Hepatocyte (in vitro differentiated cells): ENCODE data around the gene TASP1. TPM values are rescaled to one million over a fixed set of nuclear protein-coding genes. Genes with fewer than 3 reads are reported as not detected.
A peak's percentile ranks its signal among the peaks of the same experiment; 100 is the strongest.

ENCODE experiments used
- DNase-seq: peaks from one replicate; pipeline ENCODE4 v3.0.0-alpha.2; 2016; ENCODE audit warnings: low spot score
- H2AFZ ChIP-seq: fragments of 200-600 bp; sonication (generic); 2 replicates; pipeline ENCODE4 v1.6.0; 2016; ENCODE audit warnings: antibody characterized with exemption, mild to moderate bottlenecking
- H3K27ac ChIP-seq: fragments of 200-600 bp; sonication (generic); 2 replicates; pipeline ENCODE4 v1.5.1; 2016; ENCODE audit warnings: mild to moderate bottlenecking
- H3K27me3 ChIP-seq: fragments of 200-600 bp; sonication (generic); 2 replicates; pipeline ENCODE4 v1.6.1; 2016
- H3K36me3 ChIP-seq: fragments of 200-600 bp; sonication (generic); replicated peaks from 2 replicates; pipeline ENCODE4 v1.5.1; 2016; ENCODE audit warnings: low read depth; ENCODE audit not compliant: insufficient read depth
- H3K4me1 ChIP-seq: fragments of 200-600 bp; sonication (generic); 2 replicates; pipeline ENCODE4 v1.5.1; 2016; ENCODE audit warnings: mild to moderate bottlenecking, moderate library complexity; ENCODE audit not compliant: insufficient read depth
- H3K4me2 ChIP-seq: fragments of 200-600 bp; sonication (generic); 2 replicates; pipeline ENCODE4 v1.6.0; 2016
- H3K4me3 ChIP-seq: fragments of 200-600 bp; sonication (generic); 2 replicates; pipeline ENCODE4 v1.5.1; 2016; ENCODE audit warnings: mild to moderate bottlenecking
- H3K79me2 ChIP-seq: fragments of 200-600 bp; sonication (generic); 2 replicates; pipeline ENCODE4 v1.6.0; 2017; ENCODE audit warnings: mild to moderate bottlenecking
- H3K9me2 ChIP-seq: fragments of 200-600 bp; sonication (generic); replicated peaks from 2 replicates; pipeline ENCODE4 v1.6.0; 2017; ENCODE audit warnings: mild to moderate bottlenecking; ENCODE audit not compliant: insufficient read depth
- H3K9me3 ChIP-seq: fragments of 200-600 bp; sonication (generic); 2 replicates; pipeline ENCODE4 v1.5.1; 2016; ENCODE audit warnings: low read depth, mild to moderate bottlenecking
- H4K20me1 ChIP-seq: fragments of 200-600 bp; sonication (generic); 2 replicates; pipeline ENCODE4 v1.6.0; 2016; ENCODE audit warnings: mild to moderate bottlenecking; ENCODE audit not compliant: insufficient read depth, poor library complexity, severe bottlenecking
- CTCF ChIP-seq: fragments of 200-600 bp; sonication (generic); IDR thresholded peaks from 2 replicates; pipeline ENCODE4 v1.5.1; 2016; ENCODE audit warnings: antibody characterized with exemption, mild to moderate bottlenecking; ENCODE audit not compliant: poor library complexity
- EZH2 ChIP-seq: fragments of 200-600 bp; sonication (generic); IDR thresholded peaks from 2 replicates; pipeline ENCODE4 v1.6.1; 2016; ENCODE audit warnings: antibody characterized with exemption, mild to moderate bottlenecking, borderline replicate concordance
- EZH2phosphoT487 ChIP-seq: fragments of 200-600 bp; sonication (generic); IDR thresholded peaks from one replicate; pipeline ENCODE4 v1.6.1; 2018; ENCODE audit warnings: antibody characterized with exemption, mild to moderate bottlenecking, low read depth, moderate library complexity; ENCODE audit not compliant: unreplicated experiment, severe bottlenecking
- WGBS: methylation state at CpG from one replicate; pipeline ENCODE4 v1.1.6; 2016; ENCODE audit warnings: low lambda C conversion rate; ENCODE audit errors: missing lambda C conversion rate; 5-methylcytosine and 5-hydroxymethylcytosine counted together
- polyA plus RNA-seq: library from polyadenylated mRNA; unstranded; fragments of >200 nt; fragmentation: Nextera tagmentation; extraction: Ambion mirVana; gene quantifications from 2 replicates; pipeline ENCODE4 v1.2.1, GENCODE V29; 2016
- total RNA-seq: library from RNA; depleted of rRNA; stranded (reverse); fragments of >200 nt; gene quantifications from 2 replicates; pipeline ENCODE4 v1.2.3, GENCODE V29; 2014

TASP1 gene
- total and polyA plus RNA-seq, 2 experiments from 2014 or later, result 11.1 to 12.9 TPM

GRCh38 chr20:13430346-13431002 is 208.3 kb downstream of the TASP1 start:
- no peak overlapping the region for H3K27ac ChIP-seq
- H3K4me2 ChIP-seq, result no peak overlapping the region
- no peak overlapping the region for H3K4me3 ChIP-seq
- H3K79me2 ChIP-seq, result no peaks in the 10 kb centered on the region
- 82% methylated on average over 9 of the region's 9 CpGs for WGBS
- H4K20me1 ChIP-seq, result no peaks in the 10 kb centered on the region
- no peaks in the 10 kb centered on the region for H3K9me2 ChIP-seq
- DNase-seq, result peak; percentile 32
- no peaks in the 10 kb centered on the region for H3K9me3 ChIP-seq
- H2AFZ ChIP-seq, result no peak overlapping the region
- H3K36me3 ChIP-seq, result no peaks in the 10 kb centered on the region
- H3K4me1 ChIP-seq, result peaks cover 11% of the 10 kb centered on the region
- TF ChIP-seq EZH2phosphoT487 (no peak), CTCF (no peak), EZH2 (no peak)
- no peaks in the 10 kb centered on the region for H3K27me3 ChIP-seq

- peaks cover 13% of the 10 kb centered on the region for H3K4me1 ChIP-seq
- no peaks in the 10 kb centered on the region for H3K9me3 ChIP-seq
- no peak overlapping the region for H3K4me3 ChIP-seq
- H3K27me3 ChIP-seq, result no peaks in the 10 kb centered on the region
- no peaks in the 10 kb centered on the region for H3K79me2 ChIP-seq
- DNase-seq, result no peak
- no peaks in the 10 kb centered on the region for H3K36me3 ChIP-seq
- no peak overlapping the region for H2AFZ ChIP-seq
- 90% methylated on average over 1 of the region's 1 CpG for WGBS
- H3K4me2 ChIP-seq, result no peak overlapping the region
- no peaks in the 10 kb centered on the region for H4K20me1 ChIP-seq
- TF ChIP-seq CTCF (no peak), EZH2phosphoT487 (no peak), EZH2 (no peak)
- H3K27ac ChIP-seq, result no peak overlapping the region
- no peaks in the 10 kb centered on the region for H3K9me2 ChIP-seq
Observed at GRCh38 chr20:13428684-13429083, 210.0 kb downstream of the TASP1 start.

- Histone ChIP-seq H3K4me2 (no peak overlapping the region), H4K20me1 (no peaks in the 10 kb centered on the region), H3K9me3 (no peaks in the 10 kb centered on the region), H3K4me1 (peaks cover 13% of the 10 kb centered on the region), H3K4me3 (no peak overlapping the region), H3K27ac (no peak overlapping the region), H3K36me3 (no peaks in the 10 kb centered on the region), H2AFZ (no peak overlapping the region), H3K9me2 (no peaks in the 10 kb centered on the region), H3K79me2 (no peaks in the 10 kb centered on the region), H3K27me3 (no peaks in the 10 kb centered on the region)
- TF ChIP-seq CTCF, result no peak
- no peak for TF ChIP-seq EZH2
- TF ChIP-seq EZH2phosphoT487, result no peak
- 70% methylated on average over 3 of the region's 3 CpGs for WGBS
- DNase-seq, result no peak
Observed at GRCh38 chr20:13426870-13427269, 211.9 kb downstream of the TASP1 start.
